Upper lobe of right lung (tissue), 1 donor: ENCODE data around the gene PRELP. TPM values are rescaled to one million over a fixed set of nuclear protein-coding genes. Genes with fewer than 3 reads are reported as not detected.
A peak's percentile ranks its signal among the peaks of the same experiment; 100 is the strongest.

Experiments
- ATAC-seq: fragments of 200-7000 bp; cut with Tn5 transposase; one replicate; pipeline ENCODE4 v1.9.1; 2020; ENCODE audit warnings: mild to moderate bottlenecking, moderate library complexity
- DNase-seq: peaks from one replicate; pipeline ENCODE4 v3.0.0-alpha.2; 2020
- H3K27ac ChIP-seq: fragments of 200-600 bp; one replicate; pipeline ENCODE4 v1.8.0; 2022
- H3K27me3 ChIP-seq: fragments of 200-600 bp; one replicate; pipeline ENCODE4 v1.8.0; 2022; ENCODE audit warnings: mild to moderate bottlenecking
- H3K36me3 ChIP-seq: fragments of 200-600 bp; one replicate; pipeline ENCODE4 v1.8.0; 2022
- H3K4me1 ChIP-seq: fragments of 200-600 bp; one replicate; pipeline ENCODE4 v1.8.0; 2022
- H3K4me3 ChIP-seq: fragments of 200-600 bp; one replicate; pipeline ENCODE4 v1.8.0; 2022; ENCODE audit warnings: mild to moderate bottlenecking
- H3K9me3 ChIP-seq: fragments of 200-600 bp; one replicate; pipeline ENCODE4 v1.8.0; 2022
- CTCF ChIP-seq: fragments of 200-600 bp; IDR thresholded peaks from one replicate; pipeline ENCODE4 v1.8.0; 2022; ENCODE audit warnings: antibody characterized with exemption
- intact Hi-C: fragments of 100-400 bp; cut with DNase I; formaldehyde crosslinking; loops from one replicate; pipeline ENCODE4 v1.11.0; 2022
- total RNA-seq: library from RNA; stranded (reverse); fragmentation: NEBNext Ultra II Directional; extraction: Animal tissue kit (Norgen Biotek cat#: 25700); gene quantifications from one replicate; pipeline ENCODE4 v1.2.1, GENCODE V29; 2021
- donor health status: DM: no; HTN: yes; CAD: no; lungs with severe emphysema.

PRELP gene
- total RNA-seq, 1 donor from 2014 or later = 91.8 TPM

- DNase-seq = no peak
Measured at GRCh38 chr1:203520315-203520714, 44.7 kb downstream of the PRELP start.

GRCh38 chr1:203521074-203521794 is 45.6 kb downstream of the PRELP start:
- no peaks in the 10 kb centered on the region for H3K9me3 ChIP-seq
- no peaks in the 10 kb centered on the region for H3K36me3 ChIP-seq
- no peak overlapping the region for H3K27ac ChIP-seq
- no peaks in the 10 kb centered on the region for H3K27me3 ChIP-seq
- no peak for TF ChIP-seq CTCF
- intact Hi-C loops = no loop called here
- H3K4me1 ChIP-seq = peaks cover 6% of the 10 kb centered on the region
- no peak for ATAC-seq
- DNase-seq = no peak
- no peak overlapping the region for H3K4me3 ChIP-seq

More at GRCh38 chr1:203520315-203520714, 44.7 kb downstream of the PRELP start:
- no peaks in the 10 kb centered on the region for H3K36me3 ChIP-seq
- H3K4me1 ChIP-seq = peaks cover 6% of the 10 kb centered on the region
- intact Hi-C loops = no loop called here
- H3K9me3 ChIP-seq = no peaks in the 10 kb centered on the region
- ATAC-seq = peak; percentile 30
- no peak overlapping the region for H3K27ac ChIP-seq
- H3K27me3 ChIP-seq = no peaks in the 10 kb centered on the region
- no peak for TF ChIP-seq CTCF
- no peak overlapping the region for H3K4me3 ChIP-seq

GRCh38 chr1:203521812-203522211 is 46.2 kb downstream of the PRELP start:
- Histone ChIP-seq H3K36me3 (no peaks in the 10 kb centered on the region), H3K4me3 (no peak overlapping the region), H3K27me3 (no peaks in the 10 kb centered on the region), H3K9me3 (no peaks in the 10 kb centered on the region), H3K4me1 (peaks cover 6% of the 10 kb centered on the region), H3K27ac (no peak overlapping the region)
- intact Hi-C loops = no loop called here
- ATAC-seq (no peak), DNase-seq (no peak)
- no peak for TF ChIP-seq CTCF

- DNase-seq = no peak
- H3K4me1 ChIP-seq = peaks cover 6% of the 10 kb centered on the region
Measured at GRCh38 chr1:203522237-203522636, 46.6 kb downstream of the PRELP start.

GRCh38 chr1:203523667-203524066 is 48.1 kb downstream of the PRELP start:
- TF ChIP-seq CTCF = no peak
- no peaks in the 10 kb centered on the region for H3K27me3 ChIP-seq
- no peak for DNase-seq
- H3K36me3 ChIP-seq = no peaks in the 10 kb centered on the region
- no peaks in the 10 kb centered on the region for H3K9me3 ChIP-seq
- no peak overlapping the region for H3K4me3 ChIP-seq
- no peak for ATAC-seq
- peaks cover 6% of the 10 kb centered on the region for H3K4me1 ChIP-seq
- intact Hi-C loops = no loop called here
- H3K27ac ChIP-seq = no peak overlapping the region

More at GRCh38 chr1:203522237-203522636, 46.6 kb downstream of the PRELP start:
- Histone ChIP-seq H3K27me3 (no peaks in the 10 kb centered on the region), H3K36me3 (no peaks in the 10 kb centered on the region), H3K4me3 (no peak overlapping the region), H3K9me3 (no peaks in the 10 kb centered on the region), H3K27ac (no peak overlapping the region)
- intact Hi-C loops = no loop called here
- TF ChIP-seq CTCF = no peak
- no peak for ATAC-seq
